ENCODE results near the gene KLHL2.

Gene KLHL2

GRCh38 chr4:165293061-165293460 lies 85.7 kb downstream of the KLHL2 start:
- DNase-seq: no peak

DNA sequence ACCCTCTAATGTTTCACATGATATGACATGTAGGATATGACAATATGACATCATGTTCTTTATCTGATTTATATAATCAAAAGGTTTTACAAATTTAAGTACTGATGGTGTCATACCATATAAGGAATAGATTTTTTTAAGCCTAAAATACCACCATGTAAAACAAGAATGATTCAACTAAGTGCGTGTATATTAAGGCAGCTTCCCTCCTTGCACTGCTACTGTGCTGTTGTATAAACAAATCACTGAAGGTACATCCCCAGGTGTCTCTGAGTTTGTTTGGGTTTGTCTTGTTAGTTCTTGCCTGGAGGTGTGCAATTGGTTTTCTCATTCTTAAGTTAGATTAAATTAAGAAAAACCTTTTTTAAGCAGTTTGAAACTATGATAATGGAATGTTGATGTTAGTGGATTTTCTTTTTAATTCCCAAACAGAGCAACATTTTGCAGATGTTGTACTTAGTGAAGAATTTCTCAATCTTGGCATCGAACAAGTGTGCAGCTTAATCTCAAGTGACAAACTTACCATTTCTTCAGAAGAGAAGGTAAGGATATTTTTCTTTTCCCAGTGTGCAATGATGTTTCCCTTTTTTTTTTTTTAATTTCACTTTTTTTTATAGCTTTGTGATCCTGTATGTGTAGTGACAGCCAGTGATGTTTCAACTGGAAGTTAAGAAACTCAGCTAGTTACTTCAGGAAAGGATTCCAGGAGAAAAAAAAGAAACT lies 86.7 kb downstream of the KLHL2 start:
- DNase-seq: no peak

DNA sequence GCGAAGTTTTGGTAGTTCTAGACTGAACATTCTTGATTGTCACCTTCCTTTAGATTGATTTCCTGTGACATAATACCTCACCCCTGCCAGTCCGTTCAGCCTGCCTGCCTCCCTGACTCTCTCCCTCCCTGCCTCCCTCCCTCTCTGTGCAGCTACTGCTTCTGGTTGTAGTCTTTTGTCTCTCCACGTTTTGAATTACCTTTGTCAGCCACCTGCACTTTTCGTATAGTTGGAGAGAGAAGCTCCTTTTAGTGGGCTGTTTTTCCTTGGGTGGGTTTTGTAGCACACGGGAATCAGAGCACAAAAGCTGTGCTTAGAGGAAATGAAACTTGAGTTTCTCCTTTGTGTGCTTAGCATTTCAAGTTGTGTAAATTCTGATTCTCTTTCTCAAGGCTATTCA lies 87.5 kb downstream of the KLHL2 start:
- DNase-seq: no peak

GRCh38 chr4:165297626-165298025 lies 90.3 kb downstream of the KLHL2 start:
- no peak for DNase-seq

GRCh38 chr4:165299399-165300060 lies 92.2 kb downstream of the KLHL2 start:
- DNase-seq: no peak

GRCh38 chr4:165301833-165302232 lies 94.5 kb downstream of the KLHL2 start:
- DNase-seq: peak; percentile 13

DNA sequence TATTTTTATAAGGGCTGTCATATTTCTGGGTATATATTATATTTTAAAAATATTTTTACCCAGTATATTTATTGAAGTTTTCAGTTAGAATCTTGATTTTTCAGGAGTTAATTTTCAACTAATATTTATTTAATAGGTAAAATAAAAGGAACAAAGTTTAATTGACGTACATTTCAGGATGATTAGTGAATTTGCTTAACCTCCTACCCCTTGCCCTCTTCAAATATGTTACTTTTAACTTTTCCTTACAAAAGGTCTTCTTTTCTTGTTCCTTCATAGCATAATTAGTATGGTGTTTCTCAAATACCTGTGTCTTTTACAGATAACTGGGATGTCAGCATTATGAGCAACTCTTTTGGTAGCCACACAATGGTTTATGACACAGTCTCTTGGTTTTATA lies 95.3 kb downstream of the KLHL2 start:
- no peak for DNase-seq

GRCh38 chr4:165308166-165308565 lies 100.8 kb downstream of the KLHL2 start:
- no peak for DNase-seq

DNA sequence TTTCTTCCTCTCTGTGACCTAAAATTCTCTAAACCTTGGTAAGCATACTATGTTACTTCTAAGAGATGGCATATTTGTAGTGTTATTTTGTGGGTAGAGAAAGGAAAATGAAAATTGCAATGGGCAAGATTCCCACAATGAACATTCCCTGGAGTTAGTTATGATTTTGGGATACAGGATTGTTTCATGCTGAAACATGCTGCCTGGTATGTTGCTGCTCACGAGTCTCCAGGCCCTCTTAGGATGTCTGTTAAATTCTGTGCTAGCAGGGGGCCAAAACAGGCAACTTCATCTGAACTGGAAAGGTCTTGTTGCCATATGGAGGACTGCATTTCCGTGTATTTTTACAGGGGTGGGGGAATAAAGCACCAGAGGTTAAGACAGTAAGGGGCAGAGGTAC lies 101.2 kb downstream of the KLHL2 start:
- DNase-seq: no peak

DNA sequence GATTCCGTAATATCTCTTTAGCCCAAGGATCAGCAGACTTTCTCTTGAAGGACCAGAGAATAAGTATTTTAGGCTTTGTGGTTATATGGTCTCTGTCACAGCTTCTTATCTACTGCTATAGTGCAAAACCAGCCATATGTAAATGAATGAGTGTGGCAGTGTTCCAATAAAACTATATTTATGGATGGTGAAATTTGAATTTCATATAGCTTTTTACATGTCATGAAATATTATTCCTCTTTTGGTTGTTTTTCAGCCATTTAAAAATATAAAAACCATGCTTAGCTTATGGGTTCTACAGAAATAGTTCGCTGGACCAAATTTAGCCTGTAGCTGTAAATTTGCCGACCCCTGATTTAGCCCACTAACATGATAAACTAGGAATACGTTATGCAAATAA lies 102.1 kb downstream of the KLHL2 start:
- DNase-seq: peak; percentile 27

GRCh38 chr4:165312506-165312905 lies 105.1 kb downstream of the KLHL2 start:
- DNase-seq: no peak

DNA sequence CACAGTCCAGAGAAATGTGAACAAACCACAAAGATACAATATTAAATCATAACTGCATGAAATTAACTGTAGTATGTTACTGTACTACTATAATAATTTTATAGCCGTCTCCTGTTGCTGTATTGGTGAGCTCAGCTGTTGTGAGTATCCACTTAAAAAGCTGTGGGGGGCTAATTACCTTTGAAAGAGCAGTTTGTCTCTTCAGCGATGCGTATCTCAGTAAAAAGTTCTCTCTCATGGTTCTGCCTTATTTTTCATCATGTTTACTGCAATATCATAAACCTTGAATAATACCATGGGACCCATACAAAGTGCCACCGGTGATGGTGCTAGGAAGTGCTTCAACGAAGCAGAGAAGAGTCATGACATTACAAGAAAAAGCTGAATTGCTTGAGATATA lies 111.7 kb downstream of the KLHL2 start:
- no peak for DNase-seq

DNA sequence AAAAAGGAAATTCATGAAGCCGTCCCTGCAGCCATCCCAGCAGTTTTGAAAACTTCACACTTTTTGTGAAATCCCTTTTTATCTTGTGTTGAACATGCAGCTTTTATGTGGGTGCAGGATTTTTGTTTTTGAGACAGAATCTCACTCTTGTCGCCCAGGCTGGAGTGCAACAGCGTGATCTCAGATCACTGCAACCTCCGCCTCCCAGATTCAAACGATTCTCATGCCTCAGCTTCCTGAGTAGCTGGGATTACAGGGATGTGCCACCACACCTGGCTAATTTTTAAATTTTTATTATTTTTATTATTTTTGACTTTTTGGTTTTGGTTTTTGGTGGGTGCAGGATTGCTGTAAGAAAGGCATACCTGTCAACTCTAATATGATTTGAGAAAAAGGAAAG lies 112.1 kb downstream of the KLHL2 start:
- DNase-seq: no peak

DNA sequence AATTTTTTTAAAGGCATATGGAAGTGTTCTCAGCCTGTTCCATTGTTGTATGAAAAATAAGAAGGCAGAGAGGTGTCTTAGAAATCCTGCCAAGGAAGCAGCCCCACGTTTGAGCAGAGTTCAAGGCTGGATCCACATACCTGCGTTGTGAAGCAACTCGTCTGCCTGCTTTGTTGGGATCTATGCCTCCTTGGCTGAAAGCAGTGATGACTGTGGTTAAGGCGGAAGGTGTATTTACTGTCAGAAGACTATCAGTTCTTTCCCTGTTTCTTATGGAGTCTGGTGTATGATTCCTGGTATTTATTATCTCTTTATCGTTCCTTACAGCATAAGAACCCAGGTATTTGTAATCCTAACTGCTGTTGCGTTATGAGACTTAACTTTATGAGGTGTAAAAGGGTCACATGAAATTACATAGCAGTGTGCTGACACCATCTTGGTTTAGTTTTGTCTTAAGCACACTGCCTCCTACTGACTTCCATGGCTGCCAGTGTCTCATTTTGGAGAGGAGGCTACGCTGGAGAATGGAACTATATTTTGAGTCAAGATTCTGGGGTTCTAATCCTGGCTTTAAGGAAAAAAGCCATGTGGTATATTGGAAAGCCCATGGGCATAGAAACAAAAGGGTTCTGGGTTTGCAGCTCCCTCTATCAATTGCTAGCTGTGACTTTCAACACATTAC lies 117.0 kb downstream of the KLHL2 start:
- no peak for DNase-seq

DNA sequence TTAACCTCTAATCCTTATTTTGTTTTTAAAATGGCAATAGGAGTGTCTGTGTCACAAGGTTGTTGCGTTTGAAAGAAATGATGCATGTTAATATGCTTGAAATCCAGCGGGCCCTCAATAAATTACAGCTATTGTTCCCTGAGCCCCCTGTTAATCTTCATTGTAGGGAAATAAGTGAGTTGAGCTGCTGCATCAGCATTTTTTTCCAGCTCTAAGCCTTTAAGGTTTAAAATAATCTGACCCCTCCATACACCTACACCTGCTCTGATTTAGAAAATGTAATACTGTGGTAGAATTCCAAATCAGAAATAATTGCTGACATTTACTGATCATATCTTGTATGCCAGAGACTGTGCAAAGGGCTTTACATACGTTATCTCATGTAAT lies 117.5 kb downstream of the KLHL2 start:
- DNase-seq: no peak

GRCh38 chr4:165325732-165326512 lies 118.6 kb downstream of the KLHL2 start:
- DNase-seq: peak; percentile 52

GRCh38 chr4:165326831-165327210 lies 119.5 kb downstream of the KLHL2 start:
- peak; percentile 53 for DNase-seq

GRCh38 chr4:165327211-165328100 lies 120.1 kb downstream of the KLHL2 start, which contains the start of gene MSMO1:
Gene MSMO1 (plus strand): TSS chr4:165327669. CDS start chr4:165333371, 5,702 bp downstream.
- peak; percentile 99 for DNase-seq

GRCh38 chr4:165328101-165328425 lies 120.7 kb downstream of the KLHL2 start:
- no peak for DNase-seq

DNA sequence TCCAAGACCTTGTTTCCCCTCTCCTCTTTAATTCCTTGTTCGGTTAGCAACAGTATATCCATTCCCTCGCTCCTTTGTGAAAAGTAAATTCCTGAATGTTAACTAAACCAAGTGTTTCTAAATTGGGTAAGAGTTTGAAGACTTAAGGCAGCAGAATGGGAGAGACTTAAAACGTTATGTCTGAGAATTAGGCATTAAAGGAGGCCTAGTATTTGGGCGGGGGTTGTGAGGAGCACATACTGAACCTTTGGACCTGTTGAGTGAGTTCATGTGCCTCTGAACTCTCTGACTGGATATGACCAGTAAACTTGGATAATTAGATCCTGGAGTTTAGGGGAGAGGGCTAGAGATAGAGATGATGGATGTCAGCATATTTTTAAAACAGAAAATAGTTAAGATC lies 121.3 kb downstream of the KLHL2 start:
- peak; percentile 38 for DNase-seq

DNA sequence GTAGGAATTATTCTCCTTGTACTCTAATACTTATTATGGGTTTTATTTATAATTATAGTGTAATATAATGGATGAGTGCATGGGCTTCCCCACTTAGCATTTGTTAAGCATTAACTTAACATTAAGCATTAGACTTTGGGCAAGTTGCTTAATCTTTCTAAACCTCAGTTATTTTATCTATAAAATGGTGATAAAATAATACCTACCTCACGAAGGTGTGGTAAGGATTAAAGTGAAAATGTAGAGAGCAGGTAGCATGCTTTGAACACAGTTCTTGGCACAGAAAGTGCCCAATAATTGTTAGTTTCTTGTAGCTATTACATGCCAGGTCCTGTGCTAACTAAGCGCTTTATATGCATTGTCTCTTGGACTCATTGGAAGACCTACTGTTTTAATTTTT lies 122.7 kb downstream of the KLHL2 start:
- no peak for DNase-seq

DNA sequence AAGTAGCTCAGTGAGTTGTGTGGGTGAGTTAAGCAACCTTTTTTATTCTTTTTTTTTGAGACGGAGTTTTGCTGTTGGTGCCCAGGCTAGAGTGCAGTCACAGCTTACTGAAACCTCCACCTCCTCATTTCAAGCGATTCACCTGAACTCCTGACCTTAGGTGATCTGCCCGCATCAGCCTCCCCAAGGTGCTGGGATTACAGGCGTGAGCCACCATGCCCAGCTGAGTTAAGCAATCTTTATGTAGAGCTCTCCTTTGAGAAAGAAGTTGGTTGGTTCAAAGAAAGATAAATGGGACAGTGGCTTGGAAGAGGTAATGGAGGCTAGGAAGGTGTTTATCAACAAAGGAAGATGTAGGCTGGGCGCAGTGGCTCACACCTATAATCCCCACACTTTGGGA lies 123.3 kb downstream of the KLHL2 start:
- DNase-seq: no peak

Measured in hematopoietic multipotent progenitor cell treated with erythropoietin and hydrocortisone succinate and interleukin-3 and kit ligand, for 8 days (in vitro differentiated cells).